ENCODE results near the gene HMCN2. TPM values are rescaled to one million over a fixed set of nuclear protein-coding genes. Genes with fewer than 3 reads are reported as not detected.

HMCN2 gene
- total RNA-seq, 1 experiment from 2014 or later = 8.6 TPM

GRCh38 chr9:130380920-130381469 lies 115.4 kb downstream of the HMCN2 start:
- Histone ChIP-seq H3K14ac (ENCODE audit: insufficient read depth, low read length) (no peak overlapping the region), H3K79me1 (ENCODE audit: insufficient read depth, low read depth, low read length, poor library complexity, severe bottlenecking) (no peaks in the 10 kb centered on the region), H4K20me1 (ENCODE audit: control insufficient read depth, insufficient read depth, insufficient read length) (no peaks in the 10 kb centered on the region), H3K79me2 (ENCODE audit: insufficient read depth, low read length) (no peaks in the 10 kb centered on the region), H2AFZ (ENCODE audit: low read length) (no peak overlapping the region), H3T11ph (ENCODE audit: low read length) (no peak overlapping the region), H2BK20ac (ENCODE audit: low read depth, low read length, poor library complexity, severe bottlenecking) (no peak overlapping the region), H3K9ac (ENCODE audit: extremely low read depth, insufficient read length, low read length) (no peak overlapping the region), H3K18ac (ENCODE audit: insufficient read length, low read depth, low read length) (no peak overlapping the region), H3K27ac (ENCODE audit: insufficient read length, low read depth, low read length) (no peak overlapping the region), H3K56ac (ENCODE audit: insufficient read length, low read depth, low read length) (no peak overlapping the region), H4K91ac (ENCODE audit: insufficient read length, low read depth, low read length) (no peak overlapping the region), H2BK15ac (ENCODE audit: low read depth, low read length) (no peak overlapping the region), H2BK120ac (ENCODE audit: low read depth, low read length, poor library complexity, severe bottlenecking) (no peak overlapping the region), H2BK12ac (ENCODE audit: insufficient read length, low read depth, low read length) (no peak overlapping the region), H4K8ac (replicated peaks; ENCODE audit: insufficient read length, low read depth, low read length) (no peak overlapping the region), H3K9me3 (ENCODE audit: control insufficient read depth, low read depth, low read length) (no peaks in the 10 kb centered on the region), H3K27me3 (ENCODE audit: insufficient read depth, low read length) (no peaks in the 10 kb centered on the region), H4K5ac (ENCODE audit: insufficient read length, low read depth, low read length) (no peak overlapping the region), H2BK5ac (ENCODE audit: insufficient read length, low read length) (no peak overlapping the region), H3K4me2 (ENCODE audit: insufficient read depth, insufficient read length, low read length) (no peak overlapping the region), H3K23me2 (ENCODE audit: insufficient read length, low read depth, low read length, poor library complexity, severe bottlenecking) (no peaks in the 10 kb centered on the region), H2AK5ac (ENCODE audit: insufficient read length, low read length) (no peak overlapping the region), H3K4ac (ENCODE audit: low read depth, low read length) (no peak overlapping the region), H3K4me1 (ENCODE audit: insufficient read depth, low read length) (no peaks in the 10 kb centered on the region), H3K23ac (ENCODE audit: insufficient read length, low read depth, low read length) (no peak overlapping the region)
- Mint-ChIP-seq H3K27ac (peak overlapping the region in 2 of 3 experiments; percentile 11 to 42; a peak in 2 of 7 replicates), H3K4me1 (no peaks in the 10 kb centered on the region), H3K27me3 (ENCODE audit: low read depth) (no peaks in the 10 kb centered on the region), H3K4me3 (no peak overlapping the region), H3K9me3 (no peaks in the 10 kb centered on the region), H3K36me3 (ENCODE audit: insufficient read depth in 1 of 3, low read depth in 3 of 3) (peaks cover 0 to 2% (median 0%) of the 10 kb centered on the region in 3 experiments; a peak in 2 of 7 replicates)
- TF ChIP-seq CTCF (conservative IDR thresholded peaks at IDR 0.05) = no peak
- WGBS (ENCODE audit: extremely low coverage, insufficient read length, low lambda C conversion rate) = no CpG with 5 or more reads among the region's 6 CpGs
- no peak for DNase-seq

Data from H9 (cell line).